Fibroblast of villous mesenchyme (primary cell): ENCODE data around the gene FASN. TPM values are rescaled to one million over a fixed set of nuclear protein-coding genes. Genes with fewer than 3 reads are reported as not detected.
A peak's percentile ranks its signal among the peaks of the same experiment; 100 is the strongest.

Experiments
- DNase-seq: peaks from one replicate; pipeline ENCODE4 v3.0.0-alpha.2; 2010; ENCODE audit warnings: low read depth
- H3K4me3 ChIP-seq: 2 replicates; pipeline ENCODE4 v1.5.1; 2011; ENCODE audit warnings: low read depth, mild to moderate bottlenecking, low read length
- CTCF ChIP-seq: IDR thresholded peaks from 2 replicates; pipeline ENCODE4 v1.5.1; 2012; ENCODE audit warnings: low read depth, mild to moderate bottlenecking, low read length; ENCODE audit not compliant: insufficient read depth
- total RNA-seq: library from RNA; depleted of rRNA; stranded (reverse); fragments of >200 nt; gene quantifications from 2 replicates; pipeline ENCODE4 v1.2.3, GENCODE V29; 2012

Gene FASN
- total RNA-seq, 1 donor: 274 TPM

DNA sequence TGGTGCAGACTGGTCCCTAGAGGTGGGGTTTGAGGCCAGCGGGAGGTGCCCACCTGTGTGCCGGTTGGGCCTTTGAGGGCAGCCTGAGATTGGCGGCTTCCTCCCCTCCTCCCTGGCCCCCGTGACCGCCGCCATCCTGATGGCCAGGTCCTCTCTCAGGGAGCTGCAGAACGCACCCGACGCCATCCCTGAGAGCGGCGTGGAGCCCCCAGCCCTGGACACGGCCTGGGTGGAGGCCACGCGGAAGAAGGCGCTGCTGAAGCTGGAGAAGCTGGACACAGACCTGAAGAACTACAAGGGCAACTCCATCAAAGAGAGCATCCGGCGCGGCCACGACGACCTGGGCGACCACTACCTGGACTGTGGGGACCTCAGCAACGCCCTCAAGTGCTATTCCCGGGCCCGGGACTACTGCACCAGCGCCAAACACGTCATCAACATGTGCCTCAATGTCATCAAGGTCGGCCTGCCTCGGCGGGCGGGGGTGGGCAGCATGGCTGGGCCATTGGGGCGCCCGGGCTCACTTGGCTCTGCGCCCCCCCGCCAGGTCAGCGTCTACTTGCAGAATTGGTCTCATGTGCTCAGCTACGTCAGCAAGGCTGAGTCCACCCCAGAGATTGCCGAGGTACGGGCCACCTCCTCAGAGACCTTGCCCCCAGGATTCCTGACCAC is 43.5 kb downstream of the FASN start:
- DNase-seq: no peak
- no peak for TF ChIP-seq CTCF
- no peak overlapping the region for H3K4me3 ChIP-seq

DNA sequence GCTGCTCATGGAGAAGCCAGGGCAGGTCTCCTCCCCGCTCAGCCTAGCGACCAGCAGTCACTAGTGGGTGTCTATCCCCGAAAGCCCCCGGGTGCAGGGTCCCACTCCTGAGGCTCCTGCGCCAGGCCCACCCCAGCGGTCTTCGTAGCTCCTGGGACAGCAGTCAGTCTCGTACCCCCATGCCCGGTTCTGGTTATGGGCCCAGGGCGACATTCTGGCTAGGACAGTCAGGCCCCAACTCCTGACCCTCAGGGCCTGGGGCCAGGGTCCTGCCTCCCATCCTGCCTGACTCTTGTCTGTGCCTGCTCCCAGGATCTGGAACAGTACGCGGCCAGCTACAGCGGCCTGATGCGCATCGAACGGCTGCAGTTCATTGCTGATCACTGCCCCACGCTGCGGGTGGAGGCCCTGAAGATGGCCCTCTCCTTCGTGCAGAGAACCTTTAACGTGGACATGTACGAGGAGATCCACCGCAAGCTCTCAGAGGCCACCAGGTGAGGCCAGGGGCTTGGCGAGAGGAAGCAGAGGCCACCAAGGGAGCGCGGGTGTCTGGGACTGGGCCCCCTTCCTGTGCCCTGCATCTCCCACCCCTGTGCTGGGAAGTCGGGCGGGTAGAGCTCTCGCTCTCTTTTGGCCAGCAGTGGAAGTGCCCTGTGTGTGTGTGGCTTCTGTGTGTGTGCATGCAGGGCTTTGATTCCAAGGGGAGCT is 44.3 kb downstream of the FASN start:
- no peak for DNase-seq

DNA sequence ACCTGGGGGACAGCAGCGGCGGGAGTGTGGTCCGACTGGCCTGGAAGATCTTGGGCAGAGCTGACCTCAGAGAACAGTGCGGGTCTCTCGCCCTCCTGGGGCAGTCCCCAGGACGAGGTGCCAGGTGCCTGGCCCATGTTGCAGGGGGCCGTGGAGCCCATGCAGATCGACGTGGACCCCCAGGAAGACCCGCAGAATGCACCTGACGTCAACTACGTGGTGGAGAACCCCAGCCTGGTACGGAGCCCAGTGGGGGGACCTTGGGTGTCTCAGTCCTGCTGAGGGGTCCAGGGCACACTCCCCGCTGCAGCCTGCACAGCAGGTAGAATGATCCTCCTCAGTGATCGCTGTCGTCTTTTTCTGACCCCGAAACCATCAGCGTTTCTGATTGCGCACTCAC is 44.9 kb downstream of the FASN start:
- no peak for TF ChIP-seq CTCF
- peak overlapping the region; percentile 68 for H3K4me3 ChIP-seq
- DNase-seq: no peak

More for the DNA sequence above, 44.3 kb downstream of the FASN start:
- H3K4me3 ChIP-seq: no peak overlapping the region
- TF ChIP-seq CTCF: no peak

- no peak for TF ChIP-seq CTCF
- no peak for DNase-seq
- peak overlapping the region; percentile 68 for H3K4me3 ChIP-seq
Observed at GRCh38 chr17:82052638-82053059, 45.4 kb downstream of the FASN start.

DNA sequence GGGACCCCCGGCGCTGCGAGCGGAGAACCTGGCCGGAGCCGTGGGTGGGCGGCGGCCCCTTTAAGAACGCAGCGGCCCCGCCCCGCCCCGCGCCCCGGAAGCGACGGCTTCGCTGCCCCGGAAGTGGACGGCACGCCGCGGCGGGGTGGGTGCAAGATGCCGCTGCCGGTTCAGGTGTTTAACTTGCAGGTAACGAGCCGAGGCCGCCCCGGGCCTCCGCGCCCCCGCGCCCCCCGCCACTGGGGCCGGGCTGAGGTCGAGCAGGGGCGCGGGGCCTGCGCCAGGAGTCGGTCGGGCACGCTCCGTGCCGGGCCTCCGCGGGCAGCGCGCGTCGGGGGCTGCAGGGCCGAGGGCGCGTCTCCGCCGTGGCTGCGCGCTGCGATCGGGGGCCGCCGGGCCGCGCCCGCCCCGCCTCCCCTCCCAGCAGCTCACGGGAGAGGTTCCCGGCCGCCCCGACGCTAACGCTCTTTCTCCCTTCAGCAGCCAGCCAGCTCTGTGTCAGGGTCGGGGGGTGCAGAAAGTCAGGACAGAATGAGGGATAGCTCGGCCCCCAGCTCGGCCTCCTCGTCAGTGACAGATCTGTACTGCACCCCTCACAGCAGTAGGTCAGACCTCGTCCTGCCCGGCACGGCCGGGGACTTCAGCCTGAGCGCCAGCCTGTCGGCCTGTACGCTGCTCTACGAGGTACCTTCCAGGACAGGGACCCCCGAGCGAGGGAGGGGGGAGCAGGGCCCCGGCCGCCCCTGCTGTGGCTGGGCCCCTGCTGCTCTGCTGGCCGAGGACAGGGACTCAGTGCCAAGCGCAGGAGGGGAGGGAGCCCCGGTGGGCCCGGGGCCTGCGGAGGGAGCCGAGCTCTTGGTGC is 46.0 kb downstream of the FASN start, which contains the start of the genes GPS1 and RFNG:
GPS1 (plus strand) TSS at position 123 of the 862 bp plus-strand sequence; CDS start at position 157, 34 bp downstream.
RFNG (minus strand) TSS at position 36 of the 862 bp plus-strand sequence. CDS start 45 bp downstream, outside the sequence.
- peak within 1 kb of the TSS; percentile 68 for H3K4me3 ChIP-seq
- peak; percentile 55 for DNase-seq
- TF ChIP-seq CTCF: no peak

GRCh38 chr17:82050761-82051641 is 47.0 kb downstream of the FASN start:
- peak; percentile 29 for DNase-seq
- peak overlapping the region; percentile 68 for H3K4me3 ChIP-seq
- TF ChIP-seq CTCF: no peak
